HepG2 (cell line): ENCODE results near the gene ZNF771. TPM values are rescaled to one million over a fixed set of nuclear protein-coding genes. Genes with fewer than 3 reads are reported as not detected.

Source experiments
- ATAC-seq: fragments of 200-7000 bp; cut with Tn5 transposase; 3 replicates; pipeline ENCODE4 v1.9.1; 2020; ENCODE audit warnings: mild to moderate bottlenecking, moderate library complexity
- BruUV-seq: library from RNA; stranded (reverse); fragments of 400-500 nt; replicated peaks from 2 replicates; lab custom pipeline; 2021; lab: Mats Ljungman, UMichigan
- CTCF ChIA-PET: fragments of 300-600 bp; formaldehyde crosslinking; extraction: SDS; loops from one replicate; lab custom pipeline; 2021; ENCODE audit warnings: low total read pairs, inconsistent platforms, low intra/inter-chr PET ratio; lab: Yijun Ruan, JAX
- POLR2A ChIA-PET: fragments of 350-600 bp; sonication (Branson Sonifier 250); formaldehyde crosslinking; loops from one replicate; lab custom pipeline; 2020; ENCODE audit warnings: antibody characterized with exemption, inconsistent platforms; lab: Yijun Ruan, JAX
- DNase-seq: peaks from one replicate; pipeline ENCODE4 v3.0.0-alpha.2; 2015; ENCODE audit warnings: low spot score
- FAIRE-seq: peaks from 3 replicates; lab custom pipeline; 2011; peaks lifted over from hg19 to GRCh38; lab: Jason Lieb, UNC
- H2AFZ ChIP-seq: one replicate; pipeline ENCODE4 v1.6.1; 2011; ENCODE audit warnings: low read length, inconsistent platforms
- H3K27ac ChIP-seq: fragments of 300-600 bp; 3 replicates; pipeline ENCODE4 v1.8.0; 2011; ENCODE audit warnings: mixed run types, mild to moderate bottlenecking, mixed read lengths, low read length, inconsistent platforms; ENCODE audit not compliant: insufficient read depth; ENCODE audit errors: extremely low read length
- H3K27me3 ChIP-seq, 2 experiments: fragments of 200-600 bp in 1 of 2; 2 replicates in 1 of 2; 3 replicates in 1 of 2; pipeline versions ENCODE4 v1.6.0 to v1.8.0; 2011; ENCODE audit warnings: low read length in 2 of 2, mild to moderate bottlenecking in 2 of 2, moderate library complexity in 2 of 2, inconsistent platforms in 1 of 2; ENCODE audit not compliant: insufficient read depth in 2 of 2, control insufficient read depth in 1 of 2
- H3K36me3 ChIP-seq, 2 experiments: fragments of 200-600 bp in 1 of 2; replicated peaks in 1 of 2; 2 replicates in 1 of 2; 3 replicates in 1 of 2; pipeline versions ENCODE4 v1.5.1 to v1.8.0; 2011; ENCODE audit warnings: low read length in 2 of 2, inconsistent platforms in 1 of 2; ENCODE audit not compliant: insufficient read depth in 2 of 2, control insufficient read depth in 1 of 2
- H3K4me1 ChIP-seq: 2 replicates; pipeline ENCODE4 v1.5.1; 2012; ENCODE audit warnings: low read length, inconsistent platforms; ENCODE audit not compliant: insufficient read depth
- H3K4me2 ChIP-seq: 2 replicates; pipeline ENCODE4 v1.6.0; 2011; ENCODE audit warnings: low read depth, low read length, inconsistent platforms
- H3K4me3 ChIP-seq, 3 experiments: fragments of 200-600 bp in 1 of 3; sonication (generic), shearing (Covaris generic) in 1 of 3; replicated peaks in 1 of 3; 2 replicates each; pipeline ENCODE4 v1.5.1; 2011 to 2016; ENCODE audit warnings: low read length in 3 of 3, inconsistent platforms in 2 of 3, low read depth in 2 of 3, mild to moderate bottlenecking in 2 of 3, control low read depth in 1 of 3, mixed read lengths in 1 of 3; ENCODE audit not compliant: insufficient read depth in 1 of 3
- H3K79me2 ChIP-seq: one replicate; pipeline ENCODE4 v1.6.1; 2011; ENCODE audit warnings: low read length, inconsistent platforms; ENCODE audit not compliant: insufficient read depth
- H3K9ac ChIP-seq: 2 replicates; pipeline ENCODE4 v1.6.0; 2011; ENCODE audit warnings: mild to moderate bottlenecking, low read depth, low read length, inconsistent platforms; ENCODE audit not compliant: insufficient read depth
- H3K9me3 ChIP-seq: 2 replicates; pipeline ENCODE4 v1.5.1; 2012; ENCODE audit warnings: mild to moderate bottlenecking, low read length
- H4K20me1 ChIP-seq: 2 replicates; pipeline ENCODE4 v1.6.0; 2011; ENCODE audit warnings: inconsistent platforms, mild to moderate bottlenecking, low read length, moderate library complexity; ENCODE audit not compliant: insufficient read depth
- HMG20B ChIP-seq: conservative IDR thresholded peaks from 2 replicates; pipeline ENCODE4 v1.6.1; 2016; ENCODE audit warnings: missing genetic modification reagents, missing compliant biosample characterization
- HNF4G ChIP-seq, 2 experiments: sonication (generic) in 1 of 2; formaldehyde crosslinking in 1 of 2; IDR thresholded peaks; 2 replicates each; pipeline versions ENCODE4 v1.4.0 to v1.6.1; 2011 to 2020; ENCODE audit warnings: borderline replicate concordance in 2 of 2, low read depth in 2 of 2, mild to moderate bottlenecking in 2 of 2, low read length in 1 of 2, missing genetic modification reagents in 1 of 2, moderate library complexity in 1 of 2
- JUN ChIP-seq: sonication (generic); formaldehyde crosslinking; IDR thresholded peaks from 2 replicates; pipeline ENCODE4 v1.4.0; 2020; ENCODE audit warnings: mild to moderate bottlenecking, missing genetic modification reagents
- KDM1A ChIP-seq: IDR thresholded peaks from 2 replicates; pipeline ENCODE4 v1.6.1; 2016; ENCODE audit warnings: missing compliant biosample characterization
- RERE ChIP-seq: IDR thresholded peaks from 2 replicates; pipeline ENCODE4 v1.6.1; 2016; ENCODE audit warnings: low read depth, missing genetic modification reagents, missing compliant biosample characterization
- THYN1 ChIP-seq: sonication (generic); formaldehyde crosslinking; IDR thresholded peaks from 2 replicates; pipeline ENCODE4 v1.8.1; 2023; ENCODE audit warnings: low read depth, mild to moderate bottlenecking, moderate library complexity, missing genetic modification reagents, borderline replicate concordance
- ZNF543 ChIP-seq: sonication (generic); formaldehyde crosslinking; IDR thresholded peaks from 2 replicates; pipeline ENCODE4 v1.4.0; 2020; ENCODE audit warnings: mild to moderate bottlenecking, missing genetic modification reagents
- ZNF710 ChIP-seq: sonication (generic); formaldehyde crosslinking; IDR thresholded peaks from 2 replicates; pipeline ENCODE4 v1.5.0; 2020; ENCODE audit warnings: mild to moderate bottlenecking, missing genetic modification reagents, borderline replicate concordance
- WGBS: methylation state at CpG from one replicate; pipeline ENCODE4 v1.1.6; 2017; ENCODE audit warnings: low lambda C conversion rate; 5-methylcytosine and 5-hydroxymethylcytosine counted together
- in situ Hi-C: cut with HindIII; loops from 2 replicates; pipeline ENCODE4 v1.10.0; 2017; ENCODE audit warnings: low pct_unique_long_range_greater_than_20kb; ENCODE audit not compliant: extremely low pct_ligation_motif_present
- intact Hi-C: fragments of 100-400 bp; cut with micrococcal nuclease; formaldehyde crosslinking; loops from one replicate; pipeline ENCODE4 v1.10.0; 2022; ENCODE audit not compliant: unreplicated experiment
- polyA plus RNA-seq, 8 experiments: library from polyadenylated mRNA; depleted of rRNA in 3 of 8; stranded (reverse) in 7 of 8; unstranded in 1 of 8; fragments of >200 nt; fragmentation: Illumina TruSeq in 4 of 8; extraction: Trizol in 4 of 8; gene quantifications; 2 replicates each; pipeline versions ENCODE4 v1.2.1 to v1.2.3, GENCODE V29; 2011 to 2016; ENCODE audit warnings: low read depth in 4 of 8, missing spikeins in 1 of 8, mixed read lengths in 1 of 8; ENCODE audit not compliant: insufficient read depth in 1 of 8
- total RNA-seq, 5 experiments: library from RNA; depleted of rRNA; stranded (reverse); fragments of >200 nt; fragmentation: Illumina TruSeq; extraction: Trizol; gene quantifications; 2 replicates each; pipeline ENCODE4 v1.2.3, GENCODE V29; 2016; ENCODE audit warnings: low read depth in 1 of 5
- TF ChIP-seq, protein P1 (sequence below): sonication (generic); formaldehyde crosslinking; IDR thresholded peaks from 2 replicates; pipeline ENCODE4 v1.4.0; 2020; ENCODE audit warnings: missing genetic modification reagents, low read depth, mild to moderate bottlenecking, borderline replicate concordance
- TF ChIP-seq, protein P2 (sequence below): sonication (generic); formaldehyde crosslinking; IDR thresholded peaks from 2 replicates; pipeline ENCODE4 v1.4.0; 2020; ENCODE audit warnings: missing genetic modification reagents, mild to moderate bottlenecking, borderline replicate concordance

The ZNF771 gene
- total and polyA plus RNA-seq, 2 of the 13 experiments (the other 11 are each of a cell fraction or from before 2014, with no cell fraction given) = 5.0 to 11.8 TPM

DNA sequence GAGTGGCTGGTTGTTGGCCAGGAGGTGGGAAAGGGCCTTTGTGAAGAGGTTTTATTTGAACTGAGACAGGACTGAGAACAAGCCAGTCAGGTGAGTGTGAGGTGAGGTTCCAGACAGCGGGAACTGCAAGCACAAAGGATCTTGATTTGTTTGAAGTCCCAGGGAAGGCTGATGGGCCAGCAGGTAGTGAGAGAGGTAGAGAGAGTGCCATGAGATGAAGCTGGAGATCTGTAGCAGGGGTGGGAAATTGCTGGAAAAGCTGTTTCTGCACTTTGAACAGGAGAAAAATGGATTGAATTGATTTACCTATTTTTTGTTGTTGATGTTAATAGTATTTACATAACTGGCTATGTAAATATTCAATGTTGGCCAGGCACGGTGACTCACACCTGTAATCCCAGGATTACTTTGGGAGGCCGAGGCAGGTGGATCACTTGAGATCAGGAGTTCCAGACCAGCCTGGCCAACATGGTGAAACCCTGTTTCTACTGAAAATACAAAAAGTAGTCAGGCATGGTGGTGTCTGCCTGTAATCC, 30.2 kb downstream of the ZNF771 start:
- Histone ChIP-seq H3K9ac (no peak overlapping the region), H3K9me3 (no peaks in the 10 kb centered on the region), H3K79me2 (no peaks in the 10 kb centered on the region), H3K27ac (peak overlapping the region; percentile 50), H4K20me1 (no peaks in the 10 kb centered on the region), H3K4me1 (peaks cover 69% of the 10 kb centered on the region), H2AFZ (no peak overlapping the region), H3K27me3 (peaks cover 0 to 5% of the 10 kb centered on the region in 2 experiments; a peak in 2 of 5 replicates), H3K4me3 (0 out of 6 replicates have a peak overlapping the region, but pooled peaks of 1 of the 3 experiments have one; percentile 5), H3K4me2 (peak overlapping the region; percentile 52), H3K36me3 (no peaks in the 10 kb centered on the region)
- in situ Hi-C loops (loop anchor here (10.0 kb wide), 1 partner anchor 167 kb away; no protein-coding TSS in a partner anchor), intact Hi-C loops (no loop called here)
- no TSS peak for BruUV-seq
- DNase-seq (peak; percentile 72), FAIRE-seq (peak; percentile 76), ATAC-seq (peak; percentile 68)
- ChIA-PET POLR2A (interaction anchor here (1.0 to 1.8 kb wide), 7 partner anchors 10 to 134 kb away, joined by 3 to 14 read pairs (median 4); partner anchors contain the start of genes TBC1D10B, ZNF688, ZNF747 and ZNF764), CTCF (no interaction called here)
- WGBS = 3% methylated on average over 3 of the region's 3 CpGs
- peak; percentile 81 for TF ChIP-seq HMG20B (CRISPR knock-in tag)
- TF ChIP-seq, protein P1, sequence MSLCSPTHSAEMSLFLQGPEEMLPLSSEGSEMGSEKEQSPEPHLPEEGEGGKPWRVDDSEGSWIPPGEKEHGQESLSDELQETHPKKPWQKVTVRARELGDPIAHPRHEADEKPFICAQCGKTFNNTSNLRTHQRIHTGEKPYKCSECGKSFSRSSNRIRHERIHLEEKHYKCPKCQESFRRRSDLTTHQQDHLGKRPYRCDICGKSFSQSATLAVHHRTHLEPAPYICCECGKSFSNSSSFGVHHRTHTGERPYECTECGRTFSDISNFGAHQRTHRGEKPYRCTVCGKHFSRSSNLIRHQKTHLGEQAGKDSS (CRISPR knock-in tag) = peak; percentile 68; the same call in 1 of the 2 replicates
- 0 out of 2 replicates have a peak, but pooled peaks have one; percentile 25 for TF ChIP-seq HNF4G (IDR thresholded peaks at IDR 0.05; ENCODE audit: borderline replicate concordance, low read depth, low read length)
- TF ChIP-seq HNF4G (CRISPR knock-in tag; IDR thresholded peaks at IDR 0.05; ENCODE audit: borderline replicate concordance, low read depth) = no peak
- TF ChIP-seq, protein P2, sequence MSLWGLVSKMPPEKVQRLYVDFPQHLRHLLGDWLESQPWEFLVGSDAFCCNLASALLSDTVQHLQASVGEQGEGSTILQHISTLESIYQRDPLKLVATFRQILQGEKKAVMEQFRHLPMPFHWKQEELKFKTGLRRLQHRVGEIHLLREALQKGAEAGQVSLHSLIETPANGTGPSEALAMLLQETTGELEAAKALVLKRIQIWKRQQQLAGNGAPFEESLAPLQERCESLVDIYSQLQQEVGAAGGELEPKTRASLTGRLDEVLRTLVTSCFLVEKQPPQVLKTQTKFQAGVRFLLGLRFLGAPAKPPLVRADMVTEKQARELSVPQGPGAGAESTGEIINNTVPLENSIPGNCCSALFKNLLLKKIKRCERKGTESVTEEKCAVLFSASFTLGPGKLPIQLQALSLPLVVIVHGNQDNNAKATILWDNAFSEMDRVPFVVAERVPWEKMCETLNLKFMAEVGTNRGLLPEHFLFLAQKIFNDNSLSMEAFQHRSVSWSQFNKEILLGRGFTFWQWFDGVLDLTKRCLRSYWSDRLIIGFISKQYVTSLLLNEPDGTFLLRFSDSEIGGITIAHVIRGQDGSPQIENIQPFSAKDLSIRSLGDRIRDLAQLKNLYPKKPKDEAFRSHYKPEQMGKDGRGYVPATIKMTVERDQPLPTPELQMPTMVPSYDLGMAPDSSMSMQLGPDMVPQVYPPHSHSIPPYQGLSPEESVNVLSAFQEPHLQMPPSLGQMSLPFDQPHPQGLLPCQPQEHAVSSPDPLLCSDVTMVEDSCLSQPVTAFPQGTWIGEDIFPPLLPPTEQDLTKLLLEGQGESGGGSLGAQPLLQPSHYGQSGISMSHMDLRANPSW (CRISPR knock-in tag) = 0 out of 2 replicates have a peak, but pooled peaks have one; percentile 31
- 0 out of 2 replicates have a peak, but pooled peaks have one; percentile 37 for TF ChIP-seq KDM1A (CRISPR knock-in tag)
- no peak for TF ChIP-seq THYN1 (CRISPR knock-in tag)
- peak; percentile 56; the same call in 1 of the 2 replicates for TF ChIP-seq RERE
- TF ChIP-seq ZNF710 (CRISPR knock-in tag) = peak; percentile 25; the same call in 1 of the 2 replicates
- TF ChIP-seq JUN (CRISPR knock-in tag) = peak; percentile 89
- TF ChIP-seq ZNF543 (CRISPR knock-in tag) = no peak
